Mesenteric fat pad (tissue), 1 donor: ENCODE measurements around the gene FOXN4. TPM values are rescaled to one million over a fixed set of nuclear protein-coding genes. Genes with fewer than 3 reads are reported as not detected.

Experiments
- DNase-seq: peaks from one replicate; pipeline ENCODE4 v3.0.0-alpha.2; 2020; ENCODE audit warnings: low spot score
- total RNA-seq: library from RNA; stranded (reverse); fragmentation: NEBNext Ultra II Directional; extraction: Animal tissue kit (Norgen Biotek cat#: 25700); gene quantifications from one replicate; pipeline ENCODE4 v1.2.1, GENCODE V29; 2021
- donor health status: DM: yes; HTN: yes; CAD: no.

The FOXN4 gene
- total RNA-seq, 1 donor from 2014 or later: not detected

DNA sequence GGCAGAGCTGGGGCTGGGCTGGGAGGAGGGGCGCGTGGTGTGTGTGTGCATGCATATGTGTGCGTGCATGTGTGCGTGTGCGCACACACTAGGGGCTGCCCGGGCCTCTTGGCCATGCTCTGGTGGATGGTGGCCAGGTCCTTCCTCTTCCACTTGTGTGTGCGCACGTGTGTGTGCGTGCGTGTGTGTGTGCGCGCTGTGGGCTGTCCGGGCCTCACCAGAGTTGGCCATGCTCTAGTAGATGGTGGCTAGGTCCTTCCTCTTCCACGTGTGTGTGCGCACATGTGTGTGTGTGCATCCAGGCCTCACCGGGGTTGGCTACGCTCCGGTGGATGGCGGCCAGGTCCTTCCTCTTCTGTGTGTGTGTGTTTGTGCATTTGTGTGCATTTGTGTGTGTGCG is 24.7 kb downstream of the FOXN4 start:
- DNase-seq: no peak

DNA sequence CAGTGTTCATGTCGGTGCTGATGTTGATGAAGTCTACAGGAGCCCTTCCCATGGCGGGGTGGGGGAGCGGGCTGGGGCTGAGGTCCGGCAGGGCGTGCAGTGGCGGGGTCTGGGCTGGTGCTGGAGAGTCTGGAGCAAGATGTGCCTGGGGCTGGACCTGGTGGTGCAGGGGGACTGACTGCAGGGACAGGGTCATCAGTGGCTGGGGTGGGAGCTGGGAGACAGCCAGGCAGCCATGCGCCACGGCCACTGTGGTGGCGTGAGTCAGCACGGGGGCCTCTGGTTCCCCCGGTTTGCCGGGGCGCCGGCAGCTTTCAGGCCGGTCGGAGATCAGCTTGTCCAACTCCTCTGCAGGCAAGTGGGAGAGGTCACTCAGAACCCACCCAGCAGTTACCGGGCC is 27.6 kb downstream of the FOXN4 start:
- no peak for DNase-seq

DNA sequence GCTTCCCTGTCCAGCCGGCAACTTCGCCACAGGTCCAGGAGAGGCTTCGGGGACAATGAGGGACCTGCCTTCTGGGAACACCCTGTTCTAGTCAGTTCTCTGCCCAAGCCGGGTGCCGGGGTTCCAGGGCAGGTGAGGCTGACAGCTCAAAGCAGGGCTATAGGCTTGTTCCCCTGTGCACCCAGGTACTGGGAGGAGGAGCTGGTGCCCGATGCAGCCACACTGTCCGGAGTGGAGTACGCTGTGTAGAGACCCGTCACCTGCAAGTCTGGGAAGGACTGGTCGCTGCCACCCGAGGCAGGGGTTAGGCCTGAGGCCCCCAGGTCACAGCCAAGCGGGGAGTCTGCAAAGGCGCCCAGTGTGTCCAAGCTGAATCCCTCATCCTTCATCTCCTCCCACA is 29.6 kb downstream of the FOXN4 start:
- DNase-seq: no peak

DNA sequence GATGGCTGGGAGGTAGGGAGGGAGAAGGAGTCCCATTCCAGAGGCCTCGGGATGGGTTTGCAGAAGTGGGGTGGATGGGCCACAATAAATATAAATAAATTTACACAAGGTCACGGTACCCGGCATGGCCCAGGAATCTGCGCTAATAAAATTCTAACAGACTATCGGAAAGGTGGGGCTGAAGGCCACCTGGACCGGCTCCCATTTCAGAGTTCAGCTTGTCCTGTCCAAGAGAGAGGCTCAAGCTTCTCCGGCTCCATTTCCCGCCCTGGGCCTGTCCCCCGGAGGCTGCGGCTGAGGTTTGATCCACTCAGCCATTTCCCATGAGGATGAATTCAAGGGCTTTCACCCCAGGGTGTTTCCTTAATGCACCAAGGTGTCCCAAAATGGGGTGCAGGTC is 30.2 kb downstream of the FOXN4 start:
- DNase-seq: no peak

DNA sequence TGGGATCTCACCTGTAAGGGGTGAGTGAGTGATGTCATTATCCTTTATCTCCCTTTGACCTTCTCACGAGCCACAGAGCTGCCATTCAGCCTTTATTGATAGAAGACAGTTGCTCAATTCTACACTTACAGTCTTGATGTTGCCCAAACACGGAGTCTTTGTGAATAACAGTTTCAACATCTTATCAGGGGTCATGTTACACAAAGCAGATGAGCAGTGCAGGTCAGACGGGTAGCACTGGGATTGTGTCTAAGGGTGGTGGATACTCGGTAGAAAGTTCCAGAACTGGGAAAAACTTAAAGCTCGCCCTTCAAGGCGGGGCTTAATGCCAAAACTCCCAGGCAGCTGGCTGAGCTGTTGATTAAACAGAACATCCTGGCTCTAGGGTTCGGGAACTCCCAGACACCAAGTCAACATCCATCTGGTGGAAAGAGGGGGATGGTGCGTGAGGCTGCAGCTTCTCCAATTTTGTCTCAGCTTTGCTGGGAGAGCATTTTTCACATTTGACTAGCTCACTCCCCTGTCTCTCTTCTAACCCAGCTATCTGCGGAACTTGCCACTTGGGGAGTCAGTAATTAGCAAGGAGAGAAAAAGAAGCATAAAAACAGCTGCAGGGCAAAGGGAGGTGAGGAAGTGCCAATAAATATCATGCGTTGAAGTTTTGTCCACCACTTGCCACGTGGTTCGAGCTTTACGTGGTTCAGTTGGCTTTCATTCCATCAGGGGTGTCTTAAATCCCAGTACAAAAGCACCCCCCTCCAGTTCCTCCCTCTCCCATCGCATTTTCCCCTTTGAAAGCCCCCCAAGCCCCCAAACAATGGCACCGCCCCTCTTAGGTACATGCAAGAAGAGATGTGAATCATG is 31.0 kb downstream of the FOXN4 start:
- no peak for DNase-seq

DNA sequence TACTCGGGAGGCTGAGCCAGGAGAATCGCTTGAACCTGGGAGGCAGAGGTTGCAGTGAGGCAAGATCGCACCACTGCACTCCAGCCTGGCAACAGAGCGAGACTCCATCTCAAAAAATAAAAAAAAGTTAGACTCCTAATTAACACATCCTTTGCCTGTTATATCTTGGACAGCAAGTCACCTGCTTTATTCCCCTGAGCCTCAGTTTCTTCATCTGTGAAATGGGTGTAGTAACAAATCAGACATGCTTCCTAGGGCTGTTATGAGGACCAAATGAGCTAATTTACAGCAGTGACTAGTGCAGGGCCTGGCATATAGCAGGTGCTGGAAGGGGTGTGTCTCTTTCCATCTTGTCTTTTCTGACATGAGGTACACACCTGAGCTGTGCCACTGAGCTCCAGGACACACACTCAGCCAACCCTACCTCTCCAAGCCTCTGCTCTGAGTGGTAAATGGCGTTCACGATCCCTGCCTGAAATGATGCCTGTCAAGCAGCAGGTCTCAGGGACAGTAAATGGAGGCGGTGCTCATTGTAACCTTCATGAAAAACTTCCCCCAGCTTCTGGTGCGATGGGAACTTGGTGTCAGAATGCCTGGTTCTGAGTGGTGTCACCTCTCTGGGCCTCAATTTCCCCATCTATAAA is 31.7 kb downstream of the FOXN4 start:
- no peak for DNase-seq

DNA sequence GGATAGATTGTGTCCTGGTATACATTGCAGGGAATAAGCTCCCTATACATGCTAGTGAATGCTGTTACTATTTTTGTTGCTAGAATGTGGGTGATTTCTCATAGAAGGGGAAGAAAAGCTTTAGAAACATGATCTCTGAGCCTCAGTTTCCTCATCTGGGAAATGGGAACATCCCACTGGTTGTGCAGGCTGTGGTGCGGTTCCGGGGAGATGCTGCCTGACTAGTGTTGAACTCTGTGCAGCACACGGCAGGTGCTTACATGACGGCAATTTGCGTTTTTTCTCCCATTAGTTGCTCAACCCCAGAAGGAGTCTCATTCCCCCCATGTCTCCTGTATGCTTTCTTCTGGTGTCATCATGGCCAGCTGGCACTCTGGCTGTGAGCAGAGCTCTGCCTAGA is 32.9 kb downstream of the FOXN4 start:
- DNase-seq: no peak

DNA sequence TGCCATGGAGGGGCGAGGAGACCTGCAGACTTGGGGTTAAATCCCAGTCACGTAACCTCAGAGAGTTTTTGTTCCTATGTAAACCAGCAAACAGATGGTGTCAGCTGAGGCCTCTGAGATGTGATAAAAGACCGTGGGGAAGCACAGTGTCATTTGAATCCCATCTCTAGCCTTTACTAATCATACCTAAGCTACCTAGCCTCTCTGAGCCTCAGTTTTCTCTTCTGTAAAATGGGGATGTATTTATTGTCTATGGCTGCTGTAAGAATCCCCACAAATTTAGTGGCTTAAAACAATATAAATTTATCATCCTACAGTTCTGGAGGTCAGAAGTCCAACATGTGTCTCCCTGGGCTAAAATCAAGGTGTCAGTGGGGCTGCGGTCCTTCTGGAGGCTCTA is 33.9 kb downstream of the FOXN4 start:
- DNase-seq: no peak

DNA sequence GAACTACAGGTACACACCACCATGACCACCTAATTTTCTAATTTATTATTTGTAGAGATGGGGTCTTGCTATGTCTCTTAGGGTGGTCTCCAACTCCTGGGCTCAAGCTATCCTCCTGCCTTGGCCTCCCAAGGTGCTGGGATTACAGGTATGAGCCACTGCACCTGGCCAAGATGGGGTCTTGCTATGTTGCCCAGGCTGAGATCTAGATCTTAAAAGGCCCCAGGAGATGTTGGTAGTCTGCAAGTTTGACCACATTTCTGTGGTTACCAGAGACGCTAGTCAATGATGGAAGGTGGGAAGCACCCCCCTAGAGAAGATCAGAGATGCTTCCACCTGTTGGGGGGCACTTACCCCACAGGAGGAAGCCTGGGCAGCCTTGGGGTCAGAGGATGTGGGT is 34.7 kb downstream of the FOXN4 start:
- DNase-seq: no peak

DNA sequence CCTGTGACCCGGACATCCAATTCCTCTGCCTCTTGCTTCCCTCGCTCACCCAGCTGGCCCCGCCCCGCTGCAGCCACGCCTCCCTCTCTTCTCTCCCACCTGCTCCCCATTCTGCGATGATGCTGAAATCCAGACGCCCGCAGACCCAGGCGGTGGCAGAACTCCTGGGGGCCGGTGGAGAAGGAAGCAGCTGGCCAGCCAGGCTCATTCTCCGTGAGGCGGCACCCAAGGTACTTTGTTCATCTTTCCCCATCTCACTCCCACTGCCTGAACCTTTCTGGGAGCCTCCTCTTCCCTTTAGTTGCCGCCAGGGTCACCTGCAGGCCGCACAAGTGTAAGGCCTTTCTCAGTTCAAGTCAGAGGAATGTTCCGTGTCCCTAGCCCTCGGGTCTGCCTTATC is 35.7 kb downstream of the FOXN4 start:
- no peak for DNase-seq

DNA sequence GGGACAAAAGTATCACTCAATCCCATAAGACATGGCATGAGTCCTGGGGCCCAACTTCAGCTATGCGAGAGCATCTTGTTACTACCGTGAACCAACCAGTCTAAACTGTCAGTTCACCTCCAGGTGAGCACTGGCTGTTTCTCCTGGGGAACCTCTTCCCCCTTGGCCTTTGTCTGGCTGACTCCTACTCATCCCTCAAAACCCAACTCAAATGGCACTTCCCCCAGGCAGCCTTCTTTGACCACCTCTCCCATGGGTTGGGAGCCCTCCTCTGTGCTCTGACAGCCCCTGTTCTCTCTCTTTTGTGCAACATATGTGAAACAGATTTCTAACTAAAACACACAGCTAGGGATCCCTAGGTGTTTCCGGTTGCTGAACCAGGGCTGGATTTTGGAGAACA is 37.7 kb downstream of the FOXN4 start:
- no peak for DNase-seq

DNA sequence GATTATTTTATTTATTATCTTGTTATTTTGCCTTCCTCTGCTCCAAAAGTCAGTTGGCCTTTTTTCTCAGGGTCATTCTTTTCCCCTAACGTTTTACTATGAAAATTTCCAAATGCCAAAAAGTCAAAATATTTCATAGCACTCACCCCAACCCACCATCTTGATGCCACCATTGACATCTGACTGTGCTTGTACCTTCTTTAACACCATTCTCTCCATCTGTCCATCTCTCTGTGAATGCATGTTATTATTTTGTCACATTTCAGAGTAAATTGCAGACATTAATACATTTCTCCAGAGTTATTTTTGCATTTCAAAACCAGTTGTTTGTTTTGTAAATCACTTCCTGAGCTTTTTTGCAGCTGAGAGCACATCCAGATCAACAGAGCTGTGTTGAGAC is 38.6 kb downstream of the FOXN4 start:
- no peak for DNase-seq

DNA sequence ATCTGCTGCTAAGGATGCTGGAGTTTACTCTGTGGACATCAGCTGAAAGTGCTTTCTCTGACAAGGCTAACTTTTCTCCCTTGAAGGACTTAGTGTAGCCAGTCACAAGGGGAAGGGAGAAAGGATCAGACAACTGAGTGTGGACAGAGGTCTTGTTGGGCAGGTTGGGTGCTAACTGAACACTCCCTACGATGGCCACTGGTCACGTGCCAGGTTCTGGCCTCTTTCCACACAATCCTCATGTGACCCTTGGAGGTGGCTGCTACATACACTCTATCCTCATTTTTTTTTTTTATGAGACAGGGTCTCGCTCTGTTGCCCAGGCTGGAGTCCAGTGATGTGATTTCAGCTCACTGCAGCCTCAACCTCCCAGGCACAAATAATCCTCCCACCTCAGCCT is 39.7 kb downstream of the FOXN4 start:
- DNase-seq: no peak

DNA sequence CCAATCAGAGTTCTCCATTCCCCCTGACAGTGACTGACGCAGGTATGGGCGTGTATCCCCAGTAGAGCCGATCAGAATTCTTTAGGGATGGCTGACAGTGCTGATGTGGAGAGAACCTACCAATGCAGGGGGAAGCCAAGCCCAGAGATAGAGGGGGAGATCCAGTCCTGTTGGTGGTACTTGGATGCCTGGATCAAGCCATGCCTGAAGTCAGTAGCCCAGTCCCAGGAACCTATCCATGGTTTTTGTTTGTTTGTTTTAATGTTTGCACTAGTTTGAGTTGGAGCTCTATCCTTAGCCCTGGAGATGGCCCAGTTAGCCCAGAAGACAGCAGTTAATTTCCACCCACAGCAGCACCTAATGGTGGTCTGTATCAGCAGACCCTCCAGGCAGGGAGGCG is 40.2 kb downstream of the FOXN4 start:
- DNase-seq: no peak

DNA sequence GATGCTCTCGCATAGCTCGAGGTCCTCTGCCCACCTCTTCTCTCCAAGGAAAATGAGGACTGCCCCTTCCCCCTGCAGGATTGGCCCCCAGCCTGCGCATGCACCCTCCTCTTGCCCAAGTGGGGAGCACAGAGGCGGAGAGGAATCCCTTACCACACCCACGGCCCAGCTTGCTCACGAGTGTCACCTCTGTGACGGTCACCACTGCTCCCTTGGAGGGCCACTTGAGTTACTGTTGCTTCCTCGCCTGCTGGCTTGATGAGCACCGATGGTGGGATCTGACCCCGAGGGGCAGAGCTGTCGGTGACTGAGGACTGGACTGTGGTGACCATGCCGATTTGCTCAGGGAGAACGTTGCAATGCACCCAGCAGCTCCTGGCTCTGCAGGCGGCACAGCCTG is 41.7 kb downstream of the FOXN4 start:
- DNase-seq: no peak

DNA sequence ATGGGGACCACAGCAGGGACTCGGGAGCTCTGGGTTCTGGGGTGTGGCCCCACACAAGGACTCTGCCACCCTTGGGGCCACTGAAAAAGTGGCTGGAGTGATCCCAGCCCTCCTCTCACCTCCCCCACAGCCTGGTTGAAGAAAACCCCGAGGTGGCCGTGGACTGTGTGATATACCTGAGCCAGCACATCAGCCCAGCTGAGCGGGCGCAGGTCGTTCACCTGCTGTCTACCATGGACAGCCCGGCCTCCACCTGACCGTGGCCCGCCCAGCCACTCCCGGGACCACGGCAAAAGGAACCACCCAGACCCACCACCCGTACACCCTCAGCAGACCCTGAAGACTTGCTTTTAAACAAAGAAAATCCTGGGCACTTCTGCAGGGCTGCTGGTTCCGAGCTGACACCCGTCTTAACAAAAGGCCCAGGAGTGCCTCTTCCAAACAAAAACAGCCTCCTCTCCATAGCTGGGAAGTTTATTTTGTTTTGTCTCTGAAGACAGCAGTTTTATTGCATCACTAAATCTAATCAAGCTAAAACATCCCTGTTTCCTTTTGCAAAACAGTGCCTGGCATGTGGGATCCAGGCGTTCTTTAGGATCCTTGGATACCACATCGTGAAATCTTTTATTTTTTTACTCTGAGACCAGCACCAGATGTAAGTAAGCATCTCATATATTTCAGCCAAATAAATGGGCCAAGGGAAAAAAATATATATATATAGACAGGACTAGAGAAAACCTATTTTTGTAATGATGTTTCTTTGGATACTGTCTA is 42.8 kb downstream of the FOXN4 start:
- DNase-seq: no peak

DNA sequence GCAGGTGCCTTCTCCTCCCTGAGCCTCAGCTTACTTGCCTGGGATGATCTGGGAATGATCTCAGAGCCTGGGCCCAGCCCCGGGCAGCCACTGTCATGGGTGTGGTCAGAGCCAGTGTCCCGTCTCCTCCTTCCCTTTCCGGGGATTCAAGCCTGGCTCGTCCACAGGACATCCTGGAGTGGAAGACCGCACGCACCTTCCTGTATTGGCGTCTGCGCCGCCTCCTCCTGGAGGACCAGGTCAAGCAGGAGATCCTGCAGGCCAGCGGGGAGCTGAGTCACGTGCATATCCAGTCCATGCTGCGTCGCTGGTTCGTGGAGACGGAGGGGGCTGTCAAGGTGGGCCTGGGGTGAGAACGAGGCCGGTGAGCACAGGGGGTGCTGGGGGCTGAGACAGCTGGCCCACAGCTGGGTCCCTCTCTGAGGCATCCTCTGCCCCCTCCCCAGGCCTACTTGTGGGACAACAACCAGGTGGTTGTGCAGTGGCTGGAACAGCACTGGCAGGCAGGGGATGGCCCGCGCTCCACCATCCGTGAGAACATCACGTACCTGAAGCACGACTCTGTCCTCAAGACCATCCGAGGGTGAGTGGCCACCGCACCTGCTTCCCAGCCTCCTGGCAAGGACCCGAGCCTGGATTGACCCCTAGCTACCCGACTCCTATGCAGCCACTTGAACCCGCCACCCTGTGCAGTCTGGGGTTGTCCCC is 44.0 kb downstream of the FOXN4 start:
- DNase-seq: no peak

DNA sequence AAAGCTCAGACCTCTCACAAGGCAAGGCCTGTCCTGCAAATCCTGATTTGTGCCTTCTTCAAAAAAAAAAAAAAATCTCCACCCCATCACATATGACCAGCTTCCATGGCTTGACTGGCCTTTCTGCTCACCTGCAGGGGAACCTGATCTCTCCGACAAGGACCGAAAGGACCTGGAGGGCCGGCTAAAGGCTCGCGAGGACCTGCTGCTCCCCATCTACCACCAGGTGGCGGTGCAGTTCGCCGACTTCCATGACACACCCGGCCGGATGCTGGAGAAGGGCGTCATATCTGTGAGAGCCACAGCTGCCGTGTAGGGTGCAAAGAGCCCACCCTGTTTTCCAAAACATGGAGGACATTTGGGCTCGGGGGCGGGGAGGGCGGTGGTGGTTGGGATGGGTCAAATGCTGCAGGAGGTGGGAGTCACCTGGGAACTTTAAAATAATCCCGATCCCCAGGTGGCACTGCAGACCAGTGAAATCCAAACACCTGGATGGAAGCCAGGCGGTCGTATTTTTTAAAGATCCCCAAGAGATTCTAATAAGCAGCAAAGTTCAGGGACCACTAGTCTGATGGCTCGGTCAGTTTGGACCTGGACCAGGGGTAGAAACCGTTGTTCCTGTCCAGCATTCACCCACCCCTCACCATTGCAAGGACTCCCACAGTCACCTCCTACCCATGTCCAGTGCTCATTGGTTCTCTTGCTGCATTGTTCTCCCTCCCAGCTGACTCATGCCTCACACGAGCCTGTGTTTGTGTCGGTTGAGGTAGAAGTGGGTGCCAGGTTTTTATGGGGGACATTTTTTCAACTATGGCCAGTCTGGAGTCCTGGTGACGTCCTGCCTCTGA is 44.8 kb downstream of the FOXN4 start:
- no peak for DNase-seq

DNA sequence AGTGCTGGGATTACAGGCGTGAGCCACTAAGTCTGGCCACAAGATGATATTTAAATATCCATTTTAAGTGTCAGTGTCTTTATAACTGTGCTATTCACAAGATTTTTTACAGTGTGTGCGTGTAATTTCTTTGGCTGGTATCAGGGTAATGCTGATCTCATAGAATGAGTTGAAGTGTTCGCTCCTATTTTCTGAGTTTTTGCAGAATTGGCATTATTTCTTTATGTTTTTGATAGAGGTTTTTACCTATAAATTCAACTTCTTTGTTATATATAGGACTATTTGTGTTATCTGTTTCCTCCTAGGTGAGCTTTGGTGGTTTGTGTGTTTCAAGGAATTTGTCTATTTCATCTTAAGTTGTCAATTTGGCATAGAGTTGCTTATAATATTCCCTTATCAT is 45.6 kb downstream of the FOXN4 start:
- no peak for DNase-seq

DNA sequence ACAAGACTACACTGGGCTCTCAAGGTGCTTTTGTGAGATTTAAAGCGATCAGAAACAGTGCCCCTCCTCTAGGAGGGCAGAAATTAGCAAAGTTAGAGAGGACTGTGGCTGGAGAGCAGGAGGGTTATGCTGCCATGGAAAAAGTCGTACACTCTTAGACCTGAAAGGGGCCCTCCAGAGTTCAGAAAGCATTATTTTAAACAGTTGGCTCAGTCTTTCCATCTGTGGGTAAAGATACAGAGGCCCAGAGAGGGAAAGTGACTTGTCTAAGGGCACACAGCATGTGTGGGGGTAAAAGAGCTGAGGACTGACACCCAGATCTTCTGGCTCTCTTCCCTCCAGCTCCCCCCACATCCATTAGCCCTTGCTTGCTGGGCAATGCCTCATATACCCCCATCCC is 47.1 kb downstream of the FOXN4 start:
- no peak for DNase-seq

DNA sequence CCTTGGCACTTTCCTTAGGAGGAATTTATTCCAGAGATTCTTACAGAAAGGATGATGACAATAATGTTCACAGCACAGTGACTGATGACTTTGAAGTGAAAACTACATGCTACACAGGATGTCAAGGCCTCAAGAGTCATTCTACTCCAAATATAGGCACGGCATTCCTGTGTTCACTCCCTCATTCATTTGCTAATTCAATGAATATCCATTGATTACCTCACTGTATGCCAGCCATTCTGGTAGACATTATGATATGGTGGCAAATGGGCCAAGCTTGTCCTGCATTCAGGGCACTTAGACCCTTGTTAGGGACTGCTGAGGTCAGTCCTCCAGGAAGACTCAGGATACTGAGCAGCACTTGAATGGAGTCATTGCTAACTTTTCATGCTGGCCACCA is 48.0 kb downstream of the FOXN4 start:
- DNase-seq: no peak
